IPS DF 19.7 (cell line): Measurements from ENCODE around the gene DYNLRB1.

Source experiments
- DNase-seq: peaks from one replicate; pipeline ENCODE4 v3.0.0-alpha.2; 2013; ENCODE audit warnings: low read depth, low spot score

Gene DYNLRB1

GRCh38 chr20:34534391-34535165 lies 18.4 kb downstream of the DYNLRB1 start:
- no peak for DNase-seq

- no peak for DNase-seq
These were observed 19.1 kb downstream of the DYNLRB1 start for GRCh38 chr20:34535301-34535840.

- DNase-seq, result no peak
These were observed 19.6 kb downstream of the DYNLRB1 start for GRCh38 chr20:34535857-34536256.

- DNase-seq, result no peak
These were observed 20.7 kb downstream of the DYNLRB1 start for GRCh38 chr20:34536798-34537394.

- no peak for DNase-seq
These were observed 21.4 kb downstream of the DYNLRB1 start for GRCh38 chr20:34537651-34538050.

GRCh38 chr20:34538671-34539123 lies 22.5 kb downstream of the DYNLRB1 start:
- no peak for DNase-seq

- no peak for DNase-seq
These were observed 23.5 kb downstream of the DYNLRB1 start for GRCh38 chr20:34539756-34540155.

- no peak for DNase-seq
These were observed 24.5 kb downstream of the DYNLRB1 start for GRCh38 chr20:34540596-34541263.

- DNase-seq, result no peak
These were observed 25.2 kb downstream of the DYNLRB1 start for GRCh38 chr20:34541264-34541901.

- DNase-seq, result no peak
These were observed 25.7 kb downstream of the DYNLRB1 start for GRCh38 chr20:34541917-34542316.

GRCh38 chr20:34542439-34542838 lies 26.2 kb downstream of the DYNLRB1 start:
- DNase-seq, result no peak

- no peak for DNase-seq
These were observed 27.3 kb downstream of the DYNLRB1 start for GRCh38 chr20:34543463-34544056.

- no peak for DNase-seq
These were observed 28.0 kb downstream of the DYNLRB1 start for GRCh38 chr20:34544109-34544796.

GRCh38 chr20:34546751-34547181 lies 30.5 kb downstream of the DYNLRB1 start:
- no peak for DNase-seq

GRCh38 chr20:34547844-34548613 lies 31.8 kb downstream of the DYNLRB1 start:
- no peak for DNase-seq

GRCh38 chr20:34549291-34549928 lies 33.2 kb downstream of the DYNLRB1 start:
- DNase-seq, result peak; percentile 67

- no peak for DNase-seq
These were observed 33.7 kb downstream of the DYNLRB1 start for GRCh38 chr20:34549929-34550305.

- no peak for DNase-seq
These were observed 36.3 kb downstream of the DYNLRB1 start for GRCh38 chr20:34552569-34552968.

GRCh38 chr20:34553366-34553867 lies 37.2 kb downstream of the DYNLRB1 start:
- no peak for DNase-seq
